SH-SY5Y (cell line): Measurements from ENCODE around the gene NR6A1.

ENCODE experiments used
- GATA2 ChIP-seq: IDR thresholded peaks from 2 replicates; pipeline ENCODE4 v1.6.1; 2011; ENCODE audit warnings: mild to moderate bottlenecking, low read depth, low read length
- GATA3 ChIP-seq: IDR thresholded peaks from 2 replicates; pipeline ENCODE4 v1.6.1; 2011; ENCODE audit warnings: low read depth, mild to moderate bottlenecking, low read length, moderate library complexity

The NR6A1 gene

DNA sequence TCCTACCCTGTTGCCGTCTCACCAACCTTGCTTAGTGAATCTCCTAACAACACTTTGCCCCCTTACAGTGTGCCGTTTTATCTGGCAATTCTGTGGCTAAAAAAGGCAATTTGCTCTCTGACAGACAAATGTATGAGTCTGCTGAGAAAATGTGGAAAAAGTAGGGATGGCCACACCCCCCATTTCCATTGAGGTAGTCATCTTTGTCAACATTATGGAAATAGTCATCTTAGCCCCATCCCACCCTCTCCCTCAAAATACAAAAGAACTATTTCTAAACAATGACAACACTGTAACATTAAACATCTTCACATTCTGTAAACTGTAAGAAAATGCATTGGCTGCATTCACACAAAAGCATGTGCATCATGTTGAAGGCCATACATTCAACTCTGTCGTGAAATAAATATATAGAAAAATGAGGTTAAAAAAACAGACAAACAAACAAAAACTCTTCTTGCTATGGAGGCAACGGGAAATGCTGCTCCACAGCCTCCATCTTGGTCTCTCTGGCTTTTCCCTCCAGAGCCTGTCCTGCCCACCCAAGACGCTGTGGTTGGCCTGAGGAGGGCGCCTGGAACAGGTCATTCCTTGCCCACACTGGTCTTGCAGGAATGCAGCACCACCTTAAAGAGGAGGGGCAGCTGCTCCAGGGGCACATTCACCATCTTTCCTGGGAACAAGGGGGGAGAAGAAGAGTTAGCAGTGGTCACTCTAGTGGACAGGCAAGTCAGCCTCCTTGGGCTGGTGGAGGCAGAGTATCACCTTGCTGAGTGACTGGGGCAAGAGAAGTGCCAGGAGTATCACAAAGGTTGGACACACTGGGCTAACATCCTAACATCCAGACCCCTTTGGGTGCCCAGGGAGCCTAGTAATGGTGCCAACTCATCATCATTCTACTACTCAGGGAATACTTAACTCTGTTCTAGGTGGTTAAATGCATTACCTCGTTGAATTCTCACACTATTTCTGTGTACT lies 248.7 kb downstream of the NR6A1 start:
- TF ChIP-seq GATA2 (no peak), GATA3 (no peak)

- no peak for TF ChIP-seq GATA3
- no peak for TF ChIP-seq GATA2
These were observed 250.0 kb downstream of the NR6A1 start for GRCh38 chr9:124521142-124521541.

DNA sequence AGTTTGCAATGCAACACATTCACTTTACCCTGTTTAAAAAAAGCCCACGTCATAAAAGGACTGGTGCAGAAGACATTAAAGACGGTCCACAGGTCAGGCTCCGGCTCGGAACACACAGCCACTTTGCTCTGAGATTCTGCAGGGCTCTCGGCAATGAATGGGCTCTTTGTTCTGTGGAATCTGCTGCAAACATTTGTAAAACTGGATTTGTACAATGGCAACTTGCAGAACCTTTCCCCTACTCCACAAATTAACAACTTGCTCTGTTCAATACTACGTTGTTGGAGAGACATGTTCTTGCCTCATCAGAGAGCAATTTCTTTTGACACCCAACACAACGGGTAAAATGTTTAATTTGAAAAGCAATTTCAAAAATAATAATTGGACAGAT lies 250.9 kb downstream of the NR6A1 start:
- TF ChIP-seq GATA2 (no peak), GATA3 (no peak)

GRCh38 chr9:124518116-124518515 lies 253.0 kb downstream of the NR6A1 start:
- no peak for TF ChIP-seq GATA2
- TF ChIP-seq GATA3 = no peak

DNA sequence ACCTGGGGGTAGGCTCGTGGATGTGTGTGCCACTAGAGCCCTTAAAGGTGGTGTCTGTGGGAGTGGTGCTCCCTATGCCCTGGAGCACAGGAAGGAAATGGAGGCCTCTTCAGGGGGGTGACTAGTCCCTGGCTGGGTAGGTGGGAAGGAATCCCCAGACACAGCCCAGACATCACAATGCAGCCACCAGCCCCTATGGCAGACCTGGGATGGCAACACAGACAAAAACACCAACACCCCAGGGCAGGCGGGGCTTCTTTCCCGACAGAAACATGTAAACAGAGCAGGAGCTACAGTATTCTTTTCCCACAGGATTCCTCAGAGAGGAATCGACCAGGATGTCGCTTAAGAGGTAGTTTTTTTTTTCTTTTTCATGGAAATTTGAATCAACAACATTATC lies 253.5 kb downstream of the NR6A1 start:
- no peak for TF ChIP-seq GATA3
- TF ChIP-seq GATA2 = no peak

DNA sequence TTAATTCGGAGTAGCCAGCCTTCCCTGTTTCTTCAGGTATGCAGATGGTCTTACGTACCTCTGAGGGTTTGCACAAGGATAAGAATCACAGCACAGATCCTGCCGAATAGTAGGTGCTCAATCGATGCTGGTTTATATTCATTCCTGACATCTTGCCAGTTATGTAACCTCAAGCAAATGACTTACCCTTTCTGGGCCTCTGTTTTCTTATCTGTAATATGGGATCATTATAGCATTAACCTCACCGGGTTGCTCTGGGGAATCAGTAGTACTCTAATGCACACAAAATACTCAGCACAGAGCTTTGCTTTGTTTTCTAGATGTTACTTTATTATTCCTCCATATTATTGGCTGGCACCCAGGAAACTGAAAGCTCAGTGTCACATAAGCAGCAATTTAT lies 256.2 kb downstream of the NR6A1 start:
- TF ChIP-seq GATA2 = no peak
- no peak for TF ChIP-seq GATA3

DNA sequence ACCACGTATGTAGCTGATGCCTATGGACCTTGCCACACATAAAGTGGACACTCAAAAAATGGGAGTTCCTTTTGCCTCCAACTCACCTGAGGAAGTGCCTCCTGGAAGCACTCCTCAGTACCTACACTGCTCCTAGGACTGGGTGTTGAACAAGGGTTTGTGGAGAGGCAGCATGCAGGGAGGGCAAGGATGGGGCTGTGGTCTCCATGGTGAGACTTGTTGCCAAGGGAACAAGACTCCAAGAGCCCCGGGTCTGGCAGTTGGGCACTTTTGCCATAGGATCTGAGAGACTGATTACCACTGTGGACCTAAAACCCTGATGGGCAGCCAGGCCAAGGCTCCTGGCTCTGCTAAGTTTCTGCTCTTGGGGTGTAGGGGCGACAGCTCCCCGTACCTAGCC lies 257.0 kb downstream of the NR6A1 start:
- TF ChIP-seq GATA2 = no peak
- no peak for TF ChIP-seq GATA3

DNA sequence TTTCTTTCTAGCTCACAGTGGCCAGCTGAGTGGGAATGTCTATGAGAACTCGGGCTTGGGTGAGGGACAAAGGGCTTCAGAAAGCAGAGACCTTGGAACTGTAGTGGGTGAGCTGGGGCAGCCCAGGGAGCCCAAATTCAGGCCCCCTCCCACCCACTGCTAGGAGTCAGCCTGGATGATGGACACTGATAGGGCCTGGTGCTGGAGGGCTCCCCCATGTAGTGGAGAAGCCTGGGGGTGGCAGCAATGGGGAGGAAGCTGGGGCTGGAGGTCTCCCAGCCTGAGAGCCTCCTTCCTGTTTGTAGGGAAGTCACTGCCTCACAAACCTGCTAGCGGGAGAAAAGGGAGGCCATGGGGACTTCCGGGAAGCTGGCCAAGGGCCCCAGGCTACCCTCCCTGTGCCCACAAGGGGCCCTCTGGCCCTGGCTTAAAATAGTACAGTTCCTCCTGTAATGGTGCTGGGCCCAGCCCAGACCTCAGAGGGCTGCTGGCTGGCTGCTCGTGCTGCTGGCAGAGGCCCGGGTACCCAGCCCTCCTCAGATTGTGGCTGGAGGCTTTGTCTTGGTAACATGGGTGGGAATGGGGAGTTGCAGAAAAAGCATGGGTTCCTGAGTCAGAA lies 257.6 kb downstream of the NR6A1 start:
- TF ChIP-seq GATA2 (no peak), GATA3 (no peak)

- TF ChIP-seq GATA2 (no peak), GATA3 (no peak)
These were observed 258.3 kb downstream of the NR6A1 start for GRCh38 chr9:124512806-124513204.

DNA sequence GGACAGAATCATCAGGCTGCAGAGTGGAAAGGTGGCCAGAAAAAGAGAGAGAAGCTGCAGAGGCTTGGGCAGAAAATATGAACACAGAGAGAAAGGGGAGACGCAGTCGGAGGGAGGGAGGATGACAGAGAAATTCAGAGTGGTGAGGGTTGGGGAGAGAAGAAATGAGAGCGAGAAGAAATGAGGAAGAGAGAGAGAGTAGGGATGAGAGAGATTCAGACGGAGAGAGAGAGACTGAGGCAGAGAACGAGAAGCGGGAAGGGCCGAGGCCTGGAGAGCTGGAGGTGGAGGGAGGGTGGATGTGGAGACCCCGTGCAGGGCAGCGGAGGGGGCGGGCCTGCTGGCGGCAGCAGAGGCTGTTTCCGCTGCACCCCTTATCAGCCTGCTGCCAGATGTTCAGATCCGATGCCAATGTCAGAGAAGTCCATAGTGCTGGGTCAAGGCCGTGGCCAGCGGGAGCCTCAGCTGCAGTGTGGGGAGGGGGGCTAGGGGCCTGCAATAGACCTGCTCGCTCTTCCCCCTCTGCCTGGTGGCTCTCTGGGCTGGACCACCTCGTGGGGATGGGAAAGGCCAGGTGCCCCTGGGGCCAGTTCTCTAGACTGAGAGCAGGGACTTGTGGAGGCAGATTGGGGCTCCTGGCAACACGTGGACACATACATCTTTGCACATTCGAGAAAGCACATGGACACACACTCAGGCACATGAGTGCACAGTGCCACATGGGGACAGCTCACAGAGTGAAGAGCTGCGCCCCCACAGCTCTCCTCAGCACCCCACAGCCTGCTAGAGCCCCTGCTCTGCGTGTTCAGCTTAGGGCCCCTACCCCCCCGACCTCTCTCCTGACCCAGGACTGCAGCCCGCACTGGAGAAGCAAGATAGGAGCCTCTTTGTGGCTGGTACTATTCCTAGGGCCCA lies 259.0 kb downstream of the NR6A1 start:
- TF ChIP-seq GATA2 = peak; percentile 93
- TF ChIP-seq GATA3 = no peak

DNA sequence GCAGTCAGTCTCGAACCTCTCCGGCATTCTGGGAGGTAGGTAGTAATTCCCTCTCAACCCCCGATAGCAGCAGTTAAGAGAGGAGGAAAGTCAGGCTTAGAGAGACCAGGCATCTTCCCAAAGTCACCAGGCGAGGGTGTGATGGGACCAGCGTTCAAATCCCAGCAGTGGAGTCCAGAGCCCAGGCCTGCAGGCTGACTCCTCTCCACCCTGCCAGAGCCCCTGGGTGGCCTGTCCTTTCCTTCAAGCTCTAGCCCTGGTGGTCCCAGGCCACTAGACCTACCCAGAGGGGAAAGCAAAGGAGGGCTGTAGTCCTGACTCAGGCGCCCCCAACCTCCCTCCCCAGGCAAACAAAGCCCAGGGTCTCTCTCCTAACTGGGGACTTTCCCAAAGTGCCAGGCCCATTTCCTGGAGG lies 259.7 kb downstream of the NR6A1 start:
- TF ChIP-seq GATA3 (no peak), GATA2 (no peak)

DNA sequence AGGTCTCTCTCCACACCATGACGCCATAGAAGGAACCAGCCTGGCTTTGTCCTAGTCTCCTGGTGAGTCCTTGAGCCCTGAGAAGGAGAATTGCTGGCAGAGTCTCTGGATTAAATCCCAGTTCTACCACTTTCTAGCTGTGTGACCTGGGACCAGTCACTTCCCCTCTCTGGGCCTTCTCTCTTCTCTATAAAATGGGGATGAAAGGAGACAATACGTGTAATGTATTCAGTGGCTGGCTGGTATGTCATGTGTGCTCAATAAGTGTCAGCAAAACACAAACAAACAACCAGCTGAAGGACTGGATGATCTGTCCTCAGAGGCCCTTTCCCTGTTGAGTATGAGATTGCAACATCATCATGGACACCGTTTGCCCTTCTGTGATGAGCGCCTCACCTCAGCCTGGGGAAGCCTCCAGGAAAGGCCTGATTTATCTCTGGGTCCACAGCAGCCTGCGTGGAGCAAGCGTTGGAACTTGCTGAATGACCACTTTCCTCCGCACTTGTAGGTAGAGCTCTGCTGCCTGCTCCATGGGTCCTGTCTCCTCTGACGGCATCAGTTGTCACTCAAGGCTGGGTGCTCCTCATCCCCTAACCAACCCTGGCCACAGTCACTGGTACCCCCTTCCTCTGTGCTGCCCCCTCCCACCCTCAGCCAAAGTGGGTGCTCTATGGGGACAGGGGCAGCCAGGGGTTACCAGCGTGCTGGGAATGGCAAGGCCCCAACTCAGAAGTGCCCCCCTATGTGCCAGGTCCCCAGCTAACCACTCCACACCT lies 260.3 kb downstream of the NR6A1 start:
- TF ChIP-seq GATA2 (no peak), GATA3 (no peak)

DNA sequence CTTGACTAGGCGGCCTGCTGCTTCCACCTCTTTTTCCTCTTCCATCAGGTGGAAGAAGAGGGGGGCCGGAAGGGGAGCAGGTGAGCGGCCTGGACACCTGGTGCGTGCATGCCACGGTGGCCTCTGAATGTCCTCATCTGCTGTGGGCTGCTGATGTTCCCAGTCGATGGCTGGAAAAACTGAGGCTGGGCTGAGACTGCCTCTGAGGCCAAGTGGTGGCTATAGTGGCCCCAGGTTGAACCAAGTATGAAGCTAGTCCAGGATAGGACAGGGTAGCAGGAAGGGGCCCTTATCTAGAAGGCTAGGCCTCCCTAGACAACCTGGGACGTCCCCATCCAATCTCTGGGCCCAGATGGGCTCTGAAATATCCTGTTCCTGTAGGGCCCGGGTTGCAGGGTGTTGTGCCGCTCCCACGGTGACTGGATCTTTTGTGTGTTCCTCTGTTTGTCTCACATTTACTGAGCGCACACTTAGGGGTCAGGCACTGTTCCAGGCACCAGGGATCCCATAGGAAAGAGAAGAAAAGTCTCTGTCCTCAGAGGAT lies 263.2 kb downstream of the NR6A1 start:
- TF ChIP-seq GATA3 (no peak), GATA2 (no peak)
